Smooth muscle cell (in vitro differentiated cells): ENCODE measurements around the gene CDIPT. TPM values are rescaled to one million over a fixed set of nuclear protein-coding genes. Genes with fewer than 3 reads are reported as not detected.
"Not testable (repeated sequence)": the region's sequence is repeated elsewhere in the genome, so short reads cannot be mapped to it uniquely, and the experiment has no call there.

Source experiments
- DNase-seq: peaks from one replicate; lab custom pipeline; 2025; ENCODE audit not compliant: unreplicated experiment; lab: John Stamatoyannopoulos, UW
- H2AFZ ChIP-seq: fragments of 200-600 bp; sonication (generic); 2 replicates; pipeline ENCODE4 v1.6.0; 2016; ENCODE audit warnings: antibody characterized with exemption, low read depth, mild to moderate bottlenecking
- H3F3A ChIP-seq: fragments of 200-600 bp; sonication (generic); 2 replicates; pipeline ENCODE4 v1.6.0; 2017; ENCODE audit warnings: antibody characterized with exemption, low read depth
- H3K27ac ChIP-seq: fragments of 200-600 bp; sonication (generic); 2 replicates; pipeline ENCODE4 v1.5.1; 2016; ENCODE audit warnings: low read depth, mild to moderate bottlenecking
- H3K27me3 ChIP-seq: fragments of 200-600 bp; sonication (generic); 2 replicates; pipeline ENCODE4 v1.6.1; 2016; ENCODE audit warnings: low read depth, mild to moderate bottlenecking
- H3K36me3 ChIP-seq: fragments of 200-600 bp; sonication (generic); 2 replicates; pipeline ENCODE4 v1.5.1; 2016; ENCODE audit warnings: low read depth
- H3K4me1 ChIP-seq: fragments of 200-600 bp; sonication (generic); 2 replicates; pipeline ENCODE4 v1.5.1; 2016; ENCODE audit warnings: low read depth
- H3K4me2 ChIP-seq: fragments of 200-600 bp; sonication (generic); 2 replicates; pipeline ENCODE4 v1.6.0; 2016; ENCODE audit warnings: mild to moderate bottlenecking
- H3K4me3 ChIP-seq: fragments of 200-600 bp; sonication (generic); 2 replicates; pipeline ENCODE4 v1.5.1; 2016; ENCODE audit warnings: mild to moderate bottlenecking
- H3K79me2 ChIP-seq: fragments of 200-600 bp; sonication (generic); 2 replicates; pipeline ENCODE4 v1.6.0; 2016; ENCODE audit warnings: low read depth, mild to moderate bottlenecking
- H3K9ac ChIP-seq: fragments of 200-600 bp; sonication (generic); 2 replicates; pipeline ENCODE4 v1.6.0; 2016; ENCODE audit warnings: low read depth
- H3K9me3 ChIP-seq: fragments of 200-600 bp; sonication (generic); replicated peaks from 2 replicates; pipeline ENCODE4 v1.5.1; 2016; ENCODE audit warnings: low read depth
- H4K20me1 ChIP-seq: fragments of 200-600 bp; sonication (generic); 2 replicates; pipeline ENCODE4 v1.6.0; 2016; ENCODE audit warnings: low read depth
- CTCF ChIP-seq: fragments of 200-600 bp; sonication (generic); IDR thresholded peaks from 2 replicates; pipeline ENCODE4 v1.5.1; 2017; ENCODE audit warnings: borderline replicate concordance, mild to moderate bottlenecking, antibody characterized with exemption; ENCODE audit not compliant: insufficient read depth, poor library complexity, severe bottlenecking
- WGBS: methylation state at CpG from one replicate; pipeline ENCODE4 v1.1.7; 2016; ENCODE audit warnings: low lambda C conversion rate; 5-methylcytosine and 5-hydroxymethylcytosine counted together
- polyA plus RNA-seq: library from polyadenylated mRNA; unstranded; fragments of >200 nt; fragmentation: Nextera tagmentation; extraction: Ambion mirVana; gene quantifications from 2 replicates; pipeline ENCODE4 v1.2.1, GENCODE V29; 2016
- total RNA-seq: library from RNA; depleted of rRNA; stranded (reverse); fragments of >200 nt; gene quantifications from 2 replicates; pipeline ENCODE4 v1.2.3, GENCODE V29; 2014

Gene CDIPT
- total and polyA plus RNA-seq, 2 experiments from 2014 or later, result 61.4 to 90.7 TPM

GRCh38 chr16:29893553-29893952 is 30.5 kb upstream of the CDIPT start:
- H3K79me2 ChIP-seq, result no peaks in the 10 kb centered on the region
- no peaks in the 10 kb centered on the region for H3K36me3 ChIP-seq
- H3F3A ChIP-seq, result no peaks in the 10 kb centered on the region
- no peaks in the 10 kb centered on the region for H3K9me3 ChIP-seq
- 96% methylated on average over 3 of the region's 3 CpGs for WGBS
- DNase-seq, result no peak
- no peak for TF ChIP-seq CTCF
- H3K4me1 ChIP-seq, result no peaks in the 10 kb centered on the region
- H3K27me3 ChIP-seq, result no peaks in the 10 kb centered on the region
- H3K4me3 ChIP-seq, result no peak overlapping the region
- H3K9ac ChIP-seq, result no peak overlapping the region
- H3K27ac ChIP-seq, result no peak overlapping the region
- no peak overlapping the region for H3K4me2 ChIP-seq
- no peak overlapping the region for H2AFZ ChIP-seq
- H4K20me1 ChIP-seq, result no peaks in the 10 kb centered on the region

DNA sequence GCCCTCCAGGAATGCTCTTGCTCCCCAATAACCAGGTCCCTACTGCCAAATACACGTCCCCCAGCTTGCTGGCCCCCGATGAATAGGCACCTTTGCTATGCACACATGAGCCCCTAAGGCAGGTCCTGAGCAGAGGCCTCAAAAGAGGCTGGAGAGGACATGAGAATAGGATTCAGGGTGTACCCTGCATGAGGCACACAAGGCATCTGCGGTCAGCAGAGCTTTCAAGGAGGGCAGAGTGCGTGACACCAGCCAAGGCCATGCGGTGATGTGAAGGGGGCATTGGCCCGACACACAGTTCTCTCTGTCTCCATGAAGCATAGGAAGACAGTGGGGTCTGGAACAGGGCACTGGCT is 29.4 kb upstream of the CDIPT start:
- Histone ChIP-seq H3K9ac (no peak overlapping the region), H3K4me1 (no peaks in the 10 kb centered on the region), H3F3A (no peaks in the 10 kb centered on the region), H4K20me1 (no peaks in the 10 kb centered on the region), H3K9me3 (no peaks in the 10 kb centered on the region), H3K36me3 (no peaks in the 10 kb centered on the region), H2AFZ (no peak overlapping the region), H3K27ac (no peak overlapping the region), H3K4me2 (no peak overlapping the region), H3K4me3 (no peak overlapping the region), H3K79me2 (no peaks in the 10 kb centered on the region), H3K27me3 (no peaks in the 10 kb centered on the region)
- no peak for DNase-seq
- WGBS, result 97% methylated on average over 6 of the region's 6 CpGs
- TF ChIP-seq CTCF, result no peak

GRCh38 chr16:29891525-29892457 is 28.8 kb upstream of the CDIPT start:
- H3K36me3 ChIP-seq, result no peaks in the 10 kb centered on the region
- H3K27ac ChIP-seq, result no peak overlapping the region
- H3F3A ChIP-seq, result no peaks in the 10 kb centered on the region
- TF ChIP-seq CTCF, result no peak
- H3K4me3 ChIP-seq, result no peak overlapping the region
- DNase-seq, result no peak
- no peaks in the 10 kb centered on the region for H4K20me1 ChIP-seq
- no peaks in the 10 kb centered on the region for H3K4me1 ChIP-seq
- H3K27me3 ChIP-seq, result no peaks in the 10 kb centered on the region
- no peak overlapping the region for H3K4me2 ChIP-seq
- H3K9ac ChIP-seq, result no peak overlapping the region
- H3K79me2 ChIP-seq, result no peaks in the 10 kb centered on the region
- H2AFZ ChIP-seq, result no peak overlapping the region
- H3K9me3 ChIP-seq, result no peaks in the 10 kb centered on the region
- WGBS, result 91% methylated on average over 10 of the region's 10 CpGs

DNA sequence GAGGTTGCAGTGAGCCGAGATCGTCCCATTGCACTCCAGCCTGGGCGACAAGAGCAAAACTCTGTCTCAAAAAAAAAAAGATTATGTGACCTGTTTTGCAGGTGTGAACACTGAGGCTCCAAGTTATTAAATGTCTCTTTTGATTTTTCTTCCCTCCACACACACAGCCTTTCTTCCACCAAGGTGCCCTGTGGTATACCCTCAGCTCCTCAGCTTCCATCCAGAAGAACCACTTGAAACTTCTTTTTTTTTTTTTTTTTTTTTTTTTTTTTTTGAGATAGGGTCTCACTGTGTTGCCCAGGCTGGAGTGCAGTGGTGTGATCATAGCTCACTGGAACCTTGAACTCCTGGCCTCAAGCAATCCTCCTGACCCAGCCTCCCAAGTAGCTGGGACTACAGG is 26.3 kb upstream of the CDIPT start:
- DNase-seq, H3K79me2 ChIP-seq, H3K9ac ChIP-seq, H3K4me3 ChIP-seq, H3K4me1 ChIP-seq, H2AFZ ChIP-seq, H3K27me3 ChIP-seq, H4K20me1 ChIP-seq, H3K36me3 ChIP-seq, H3K9me3 ChIP-seq, H3K27ac ChIP-seq, H3F3A ChIP-seq, H3K4me2 ChIP-seq: not testable (repeated sequence)
- 100% methylated on average over 3 of the region's 3 CpGs for WGBS
